Esophagus squamous epithelium (tissue), 5 donors: ENCODE measurements around the gene TTC3. TPM values are rescaled to one million over a fixed set of nuclear protein-coding genes. Genes with fewer than 3 reads are reported as not detected.

Experiments
- DNase-seq: peaks from one replicate; lab custom pipeline; 2025; lab: John Stamatoyannopoulos, UW
- H3K27ac ChIP-seq, 4 donors: fragments of 200-600 bp; sonication (generic); one replicate each; pipeline ENCODE4 v1.5.1; 2016 to 2019; ENCODE audit warnings: mild to moderate bottlenecking in 1 of 4
- H3K27me3 ChIP-seq, 4 donors: fragments of 200-600 bp; sonication (generic); 1 replicate in 3 of 4; 2 replicates in 1 of 4; pipeline versions ENCODE4 v1.5.1 to v1.6.0; 2017 to 2021; ENCODE audit warnings: antibody characterized with exemption in 1 of 4
- H3K36me3 ChIP-seq, 3 donors: fragments of 200-600 bp; sonication (generic); one replicate each; pipeline ENCODE4 v1.5.1; 2016 to 2019
- H3K4me1 ChIP-seq, 3 donors: fragments of 200-600 bp; sonication (generic); one replicate each; pipeline ENCODE4 v1.5.1; 2017 to 2019
- H3K4me3 ChIP-seq, 4 donors: fragments of 200-600 bp; sonication (generic); 1 replicate in 3 of 4; 2 replicates in 1 of 4; pipeline ENCODE4 v1.5.1; 2016 to 2019; ENCODE audit warnings: mild to moderate bottlenecking in 2 of 4, moderate library complexity in 1 of 4
- H3K9me3 ChIP-seq, 3 donors: fragments of 200-600 bp; sonication (generic); one replicate each; pipeline ENCODE4 v1.5.1; 2016 to 2019
- POLR2A ChIP-seq, 4 donors: fragments of 450-650 bp; IDR thresholded peaks; one replicate each; pipeline ENCODE4 v1.6.1; 2017; ENCODE audit warnings: antibody characterized with exemption in 4 of 4, mild to moderate bottlenecking in 4 of 4, moderate library complexity in 3 of 4
- WGBS, 2 donors: methylation state at CpG; one replicate each; pipeline ENCODE4 v1.1.5; 2018; 5-methylcytosine and 5-hydroxymethylcytosine counted together
- intact Hi-C: fragments of 100-400 bp; cut with DNase I; formaldehyde crosslinking; loops from one replicate; pipeline ENCODE4 v1.15.0; 2022
- total RNA-seq, 4 donors: library from RNA; depleted of rRNA; stranded (reverse); fragments of >200 nt; gene quantifications; one replicate each; pipeline ENCODE4 v1.1.0, GENCODE V29; 2016
- TF ChIP-seq, protein P1 (sequence below), 6 experiments: fragments of 450-650 bp in 4 of 6; fragments of 200-600 bp in 2 of 6; sonication (generic) in 2 of 6; IDR thresholded peaks; one replicate each; pipeline ENCODE4 v1.5.1; 2016 to 2019; ENCODE audit warnings: antibody characterized with exemption in 6 of 6, mild to moderate bottlenecking in 4 of 6, moderate library complexity in 4 of 6
- donor health status: DM: yes; HTN: yes; CAD: no.

TTC3 gene
- total RNA-seq, 4 donors from 2014 or later = 41.2 to 80.1 (median 64.1) TPM

- no peak overlapping the region for H3K27ac ChIP-seq
- no peak overlapping the region for H3K4me3 ChIP-seq
- no peaks in the 10 kb centered on the region for H3K27me3 ChIP-seq
- peaks cover 0 to 94% (median 0%) of the 10 kb centered on the region in 3 donors for H3K36me3 ChIP-seq
- TF ChIP-seq POLR2A (IDR thresholded peaks at IDR 0.05) = no peak
- TF ChIP-seq, protein P1, sequence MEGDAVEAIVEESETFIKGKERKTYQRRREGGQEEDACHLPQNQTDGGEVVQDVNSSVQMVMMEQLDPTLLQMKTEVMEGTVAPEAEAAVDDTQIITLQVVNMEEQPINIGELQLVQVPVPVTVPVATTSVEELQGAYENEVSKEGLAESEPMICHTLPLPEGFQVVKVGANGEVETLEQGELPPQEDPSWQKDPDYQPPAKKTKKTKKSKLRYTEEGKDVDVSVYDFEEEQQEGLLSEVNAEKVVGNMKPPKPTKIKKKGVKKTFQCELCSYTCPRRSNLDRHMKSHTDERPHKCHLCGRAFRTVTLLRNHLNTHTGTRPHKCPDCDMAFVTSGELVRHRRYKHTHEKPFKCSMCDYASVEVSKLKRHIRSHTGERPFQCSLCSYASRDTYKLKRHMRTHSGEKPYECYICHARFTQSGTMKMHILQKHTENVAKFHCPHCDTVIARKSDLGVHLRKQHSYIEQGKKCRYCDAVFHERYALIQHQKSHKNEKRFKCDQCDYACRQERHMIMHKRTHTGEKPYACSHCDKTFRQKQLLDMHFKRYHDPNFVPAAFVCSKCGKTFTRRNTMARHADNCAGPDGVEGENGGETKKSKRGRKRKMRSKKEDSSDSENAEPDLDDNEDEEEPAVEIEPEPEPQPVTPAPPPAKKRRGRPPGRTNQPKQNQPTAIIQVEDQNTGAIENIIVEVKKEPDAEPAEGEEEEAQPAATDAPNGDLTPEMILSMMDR (IDR thresholded peaks at IDR 0.05) = no peak
- DNase-seq = no peak
- intact Hi-C loops = no loop called here
- no peaks in the 10 kb centered on the region for H3K4me1 ChIP-seq
- H3K9me3 ChIP-seq = no peaks in the 10 kb centered on the region
- WGBS, 2 donors = 89 to 100% methylated on average over 1 of the region's 1 CpG
Measured at GRCh38 chr21:37188825-37189224, 115.8 kb downstream of the TTC3 start.

GRCh38 chr21:37192019-37192418 lies 119.0 kb downstream of the TTC3 start:
- Histone ChIP-seq H3K4me1 (no peaks in the 10 kb centered on the region), H3K27ac (no peak overlapping the region), H3K4me3 (no peak overlapping the region), H3K36me3 (peaks cover 0 to 99% (median 0%) of the 10 kb centered on the region in 3 donors), H3K27me3 (no peaks in the 10 kb centered on the region), H3K9me3 (no peaks in the 10 kb centered on the region)
- no peak for DNase-seq
- WGBS, 2 donors = 62 to 81% methylated on average over 2 of the region's 2 CpGs
- intact Hi-C loops = no loop called here
- TF ChIP-seq, protein P1 (IDR thresholded peaks at IDR 0.05) = no peak
- TF ChIP-seq POLR2A (IDR thresholded peaks at IDR 0.05) = no peak

- WGBS, 2 donors = 71 to 72% methylated on average over 4 of the region's 4 CpGs
- no peaks in the 10 kb centered on the region for H3K4me1 ChIP-seq
- TF ChIP-seq, protein P1 (IDR thresholded peaks at IDR 0.05) = no peak
- no peak for TF ChIP-seq POLR2A (IDR thresholded peaks at IDR 0.05)
- no peaks in the 10 kb centered on the region for H3K27me3 ChIP-seq
- H3K9me3 ChIP-seq = no peaks in the 10 kb centered on the region
- intact Hi-C loops = no loop called here
- no peak for DNase-seq
- H3K36me3 ChIP-seq = peaks cover 0 to 99% (median 2%) of the 10 kb centered on the region in 3 donors
- no peak overlapping the region for H3K27ac ChIP-seq
- H3K4me3 ChIP-seq = no peak overlapping the region
Measured at GRCh38 chr21:37193006-37193405, 120.0 kb downstream of the TTC3 start.

- WGBS, 2 donors = 86 to 93% methylated on average over 6 of the region's 6 CpGs
- intact Hi-C loops = no loop called here
- H3K27ac ChIP-seq = no peak overlapping the region
- H3K4me1 ChIP-seq = no peaks in the 10 kb centered on the region
- H3K4me3 ChIP-seq = no peak overlapping the region
- no peak for DNase-seq
- no peaks in the 10 kb centered on the region for H3K9me3 ChIP-seq
- peaks cover 0 to 97% (median 5%) of the 10 kb centered on the region in 3 donors for H3K36me3 ChIP-seq
- TF ChIP-seq, protein P1 (IDR thresholded peaks at IDR 0.05) = no peak
- no peak for TF ChIP-seq POLR2A (IDR thresholded peaks at IDR 0.05)
- H3K27me3 ChIP-seq = no peaks in the 10 kb centered on the region
Measured at GRCh38 chr21:37193676-37194075, 120.6 kb downstream of the TTC3 start.

DNA sequence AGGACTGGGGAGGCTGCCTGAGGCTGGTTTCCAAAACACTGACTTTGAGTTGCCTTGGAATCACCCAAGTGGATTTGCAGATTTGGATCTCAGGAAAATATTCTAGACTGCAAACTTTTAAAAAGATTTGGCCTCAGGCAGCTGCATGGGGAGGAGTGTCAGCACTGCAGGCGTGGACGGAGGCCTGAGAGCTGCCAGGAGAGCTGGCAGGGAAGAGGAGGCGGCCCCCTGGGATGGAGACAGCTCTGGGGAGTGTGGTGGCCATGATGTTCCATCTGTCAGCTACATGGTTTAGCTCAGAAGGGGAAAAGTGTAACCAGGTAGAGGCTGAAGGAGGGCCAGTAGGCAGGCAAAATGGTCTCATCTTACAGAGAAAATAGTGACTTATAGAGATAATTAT lies 122.0 kb downstream of the TTC3 start:
- no peaks in the 10 kb centered on the region for H3K9me3 ChIP-seq
- H3K27me3 ChIP-seq = no peaks in the 10 kb centered on the region
- 70% methylated on average over 2 of the region's 3 CpGs for WGBS, 2 donors
- TF ChIP-seq POLR2A (IDR thresholded peaks at IDR 0.05) = no peak
- TF ChIP-seq, protein P1 (IDR thresholded peaks at IDR 0.05) = no peak
- H3K4me1 ChIP-seq = peaks cover 0 to 7% (median 0%) of the 10 kb centered on the region in 3 donors
- peaks cover 0 to 96% (median 5%) of the 10 kb centered on the region in 3 donors for H3K36me3 ChIP-seq
- H3K4me3 ChIP-seq = no peak overlapping the region
- DNase-seq = no peak
- intact Hi-C loops = no loop called here
- no peak overlapping the region for H3K27ac ChIP-seq
